Measurements from ENCODE around the gene CAPN15. TPM values are rescaled to one million over a fixed set of nuclear protein-coding genes. Genes with fewer than 3 reads are reported as not detected.
A peak's percentile ranks its signal among the peaks of the same experiment; 100 is the strongest.

The CAPN15 gene
- total and polyA plus RNA-seq, 9 of the 15 experiments (the other 6 are each of a cell fraction or from before 2014, with no cell fraction given), result 0.62 to 111 (median 14.2) TPM

- TF ChIP-seq CUX1 (CRISPR knock-in tag; IDR thresholded peaks at IDR 0.05) (no peak), TGIF2 (CRISPR knock-in tag; IDR thresholded peaks at IDR 0.05) (no peak), SLC30A9 (CRISPR knock-in tag; IDR thresholded peaks at IDR 0.05) (no peak), TFE3 (CRISPR knock-in tag; IDR thresholded peaks at IDR 0.05) (peak; percentile 43; the same call in 1 of the 2 replicates), ZNF398 (CRISPR knock-in tag; IDR thresholded peaks at IDR 0.05) (no peak), ARID4B (CRISPR knock-in tag; IDR thresholded peaks at IDR 0.05) (no peak), ILK (tag; IDR thresholded peaks at IDR 0.05; ENCODE audit: borderline replicate concordance, low read depth) (no peak), L3MBTL2 (IDR thresholded peaks at IDR 0.05) (no peak), PTRF (tag; IDR thresholded peaks at IDR 0.05) (no peak), PHF8 (IDR thresholded peaks at IDR 0.05; ENCODE audit: borderline replicate concordance, low read length) (no peak), NFRKB (IDR thresholded peaks at IDR 0.05; ENCODE audit: low read depth) (no peak), ZNF134 (CRISPR knock-in tag; conservative IDR thresholded peaks at IDR 0.05) (no peak), ZNF766 (CRISPR knock-in tag; conservative IDR thresholded peaks at IDR 0.05) (peak; percentile 82; the same call in 1 of the 2 replicates), ZNF274 (IDR thresholded peaks at IDR 0.05; ENCODE audit: borderline replicate concordance, low read depth, low read length) (no peak)
Observed at GRCh38 chr16:483341-484075, 44.0 kb upstream of the CAPN15 start (continued).

Data from K562 (cell line).